ENCODE results near the gene ABHD17A. TPM values are rescaled to one million over a fixed set of nuclear protein-coding genes. Genes with fewer than 3 reads are reported as not detected.

Gene ABHD17A
- total and polyA plus RNA-seq, 8 donors: 25.7 to 177 (median 74.2) TPM

GRCh38 chr19:1840541-1841115 is 44.7 kb downstream of the ABHD17A start:
- no peak overlapping the region for H3K4me3 ChIP-seq
- no peaks in the 10 kb centered on the region for H3K9me3 ChIP-seq
- H3K4me1 ChIP-seq: peaks cover 42 to 99% (median 86%) of the 10 kb centered on the region in 4 donors
- H3K27ac ChIP-seq: peak overlapping the region in 1 of 5 donors; percentile 32
- H3K36me3 ChIP-seq: peaks cover 0 to 34% (median 27%) of the 10 kb centered on the region in 4 donors
- TF ChIP-seq POLR2AphosphoS5 (IDR thresholded peaks at IDR 0.05) (no peak), EP300 (IDR thresholded peaks at IDR 0.05) (no peak), POLR2A (IDR thresholded peaks at IDR 0.05) (no peak)
- TF ChIP-seq, protein P1, sequence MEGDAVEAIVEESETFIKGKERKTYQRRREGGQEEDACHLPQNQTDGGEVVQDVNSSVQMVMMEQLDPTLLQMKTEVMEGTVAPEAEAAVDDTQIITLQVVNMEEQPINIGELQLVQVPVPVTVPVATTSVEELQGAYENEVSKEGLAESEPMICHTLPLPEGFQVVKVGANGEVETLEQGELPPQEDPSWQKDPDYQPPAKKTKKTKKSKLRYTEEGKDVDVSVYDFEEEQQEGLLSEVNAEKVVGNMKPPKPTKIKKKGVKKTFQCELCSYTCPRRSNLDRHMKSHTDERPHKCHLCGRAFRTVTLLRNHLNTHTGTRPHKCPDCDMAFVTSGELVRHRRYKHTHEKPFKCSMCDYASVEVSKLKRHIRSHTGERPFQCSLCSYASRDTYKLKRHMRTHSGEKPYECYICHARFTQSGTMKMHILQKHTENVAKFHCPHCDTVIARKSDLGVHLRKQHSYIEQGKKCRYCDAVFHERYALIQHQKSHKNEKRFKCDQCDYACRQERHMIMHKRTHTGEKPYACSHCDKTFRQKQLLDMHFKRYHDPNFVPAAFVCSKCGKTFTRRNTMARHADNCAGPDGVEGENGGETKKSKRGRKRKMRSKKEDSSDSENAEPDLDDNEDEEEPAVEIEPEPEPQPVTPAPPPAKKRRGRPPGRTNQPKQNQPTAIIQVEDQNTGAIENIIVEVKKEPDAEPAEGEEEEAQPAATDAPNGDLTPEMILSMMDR (IDR thresholded peaks at IDR 0.05): no peak
- no peaks in the 10 kb centered on the region for H3K27me3 ChIP-seq
- intact Hi-C loops (cut with DNase I; ENCODE audit: low total_unique reads): no loop called here
- peak in 1 of 2 donors; percentile 45 for DNase-seq
- WGBS, 5 donors: 78 to 89% (median 85%) methylated on average over 10 to 22 of the region's 22 CpGs

DNA sequence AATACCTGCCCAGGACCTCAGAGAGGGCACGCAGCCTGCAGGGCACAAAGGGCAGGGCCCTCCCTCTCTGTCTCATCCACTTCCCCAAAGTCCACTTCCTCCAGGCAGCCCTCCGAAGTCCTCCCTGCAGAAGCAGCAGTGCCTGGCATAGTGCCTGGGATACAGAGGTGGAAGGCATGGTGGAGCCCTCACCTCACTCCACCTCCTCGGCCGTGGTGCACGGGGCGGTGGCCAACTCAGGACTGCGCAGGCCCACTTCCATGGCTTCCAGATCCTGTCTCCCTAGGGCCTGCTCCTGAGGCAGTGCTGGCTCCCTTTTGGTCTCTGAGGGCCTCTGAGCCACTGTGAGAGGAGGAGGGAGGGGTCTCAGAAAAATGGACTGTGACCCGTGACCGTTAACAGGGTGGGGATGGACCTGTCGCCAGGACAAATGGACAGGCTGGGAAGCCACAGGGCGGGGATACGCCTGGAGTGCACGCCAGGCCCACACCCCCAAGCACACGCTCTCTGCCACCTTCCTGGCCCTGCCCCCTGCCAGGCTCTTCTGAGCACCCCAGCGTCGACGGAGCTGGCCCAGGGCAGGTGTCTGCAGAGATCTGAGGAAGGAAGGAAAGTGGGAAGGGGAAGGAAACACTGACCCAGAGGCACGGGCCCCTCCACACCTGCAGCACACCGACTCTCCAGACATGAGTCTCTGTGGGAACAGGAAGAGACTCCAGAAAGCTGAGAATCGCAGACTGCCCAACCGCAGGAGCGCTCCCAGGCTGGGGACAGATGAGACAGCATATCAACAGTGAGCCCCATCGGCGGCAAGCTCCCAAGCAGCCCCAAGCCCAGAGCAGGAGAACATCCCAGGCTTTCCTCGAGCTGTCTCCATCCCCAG is 45.4 kb downstream of the ABHD17A start:
- H3K27ac ChIP-seq: peak overlapping the region in 1 of 5 donors; percentile 32
- WGBS, 5 donors: 60 to 75% (median 70%) methylated on average over 9 to 25 of the region's 25 CpGs
- peaks cover 35 to 97% (median 86%) of the 10 kb centered on the region in 4 donors for H3K4me1 ChIP-seq

DNA sequence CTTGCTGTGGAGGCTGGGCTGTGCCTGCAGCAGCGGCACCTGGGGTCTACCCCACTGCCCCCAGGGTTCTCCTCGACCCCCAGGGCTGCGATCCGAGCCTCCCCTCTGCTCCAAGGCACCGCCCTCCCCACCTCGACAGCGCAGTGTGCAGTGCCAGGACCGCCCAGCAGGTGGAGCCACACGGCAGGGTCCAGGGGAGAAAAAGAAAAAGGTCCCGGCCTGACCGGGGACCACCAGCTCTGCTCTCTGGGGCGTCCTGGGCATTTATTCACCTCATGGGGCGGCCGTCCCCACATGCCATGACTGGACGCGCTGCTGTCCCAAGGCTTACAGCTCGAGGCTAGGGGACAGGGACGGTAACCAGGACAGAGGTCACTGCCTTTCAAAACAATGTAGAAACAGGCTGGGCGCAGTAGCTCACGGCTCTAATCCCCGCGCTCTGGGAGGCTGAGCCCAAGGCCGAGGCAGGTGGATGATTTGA is 47.6 kb downstream of the ABHD17A start:
- intact Hi-C loops (cut with DNase I; ENCODE audit: low total_unique reads): no loop called here
- peaks cover 3 to 21% (median 19%) of the 10 kb centered on the region in 4 donors for H3K36me3 ChIP-seq
- peak; percentile 48 to 74 for DNase-seq
- no peak overlapping the region for H3K4me3 ChIP-seq
- H3K27ac ChIP-seq: no peak overlapping the region
- H3K4me1 ChIP-seq: peaks cover 16 to 89% (median 78%) of the 10 kb centered on the region in 4 donors
- TF ChIP-seq POLR2AphosphoS5 (IDR thresholded peaks at IDR 0.05) (no peak), POLR2A (IDR thresholded peaks at IDR 0.05) (no peak), EP300 (IDR thresholded peaks at IDR 0.05) (no peak)
- TF ChIP-seq, protein P1 (IDR thresholded peaks at IDR 0.05): peak in 5 of 7 experiments; percentile 70 to 91 (median 81)
- H3K9me3 ChIP-seq: no peaks in the 10 kb centered on the region
- 25 to 29% (median 26%) methylated on average over 19 to 23 of the region's 23 CpGs for WGBS, 5 donors
- no peaks in the 10 kb centered on the region for H3K27me3 ChIP-seq

More for the DNA sequence above, 45.4 kb downstream of the ABHD17A start:
- Histone ChIP-seq H3K4me3 (no peak overlapping the region), H3K36me3 (peaks cover 0 to 26% (median 22%) of the 10 kb centered on the region in 4 donors), H3K27me3 (no peaks in the 10 kb centered on the region), H3K9me3 (no peaks in the 10 kb centered on the region)
- intact Hi-C loops (cut with DNase I; ENCODE audit: low total_unique reads): no loop called here
- TF ChIP-seq, protein P1 (IDR thresholded peaks at IDR 0.05): no peak
- TF ChIP-seq POLR2AphosphoS5 (IDR thresholded peaks at IDR 0.05) (no peak), EP300 (IDR thresholded peaks at IDR 0.05) (no peak), POLR2A (IDR thresholded peaks at IDR 0.05) (no peak)
- no peak for DNase-seq

DNA sequence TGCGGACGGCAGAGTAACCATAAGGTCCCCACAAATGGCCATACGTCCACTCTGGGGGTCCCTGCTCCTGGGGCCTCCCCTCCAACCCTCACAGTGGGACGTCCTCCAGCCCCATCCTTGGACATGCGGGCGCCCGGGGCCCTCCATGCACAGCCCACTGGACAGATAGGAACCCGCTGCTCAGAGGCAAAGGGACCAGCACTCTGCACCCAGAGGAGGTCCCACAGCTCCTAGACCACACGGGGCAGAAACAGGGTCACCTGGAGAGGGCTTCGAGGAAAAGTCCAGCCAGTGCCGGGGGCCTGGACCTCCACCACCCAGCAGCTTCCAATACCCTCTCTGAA is 48.1 kb downstream of the ABHD17A start:
- Histone ChIP-seq H3K4me3 (no peak overlapping the region), H3K9me3 (no peaks in the 10 kb centered on the region), H3K27me3 (no peaks in the 10 kb centered on the region), H3K36me3 (peaks cover 3 to 23% (median 22%) of the 10 kb centered on the region in 4 donors), H3K27ac (no peak overlapping the region), H3K4me1 (peaks cover 12 to 84% (median 73%) of the 10 kb centered on the region in 4 donors)
- intact Hi-C loops (cut with DNase I; ENCODE audit: low total_unique reads): no loop called here
- 79 to 86% (median 81%) methylated on average over 7 to 11 of the region's 11 CpGs for WGBS, 5 donors
- DNase-seq: no peak
- TF ChIP-seq EP300 (IDR thresholded peaks at IDR 0.05): no peak
